ENCODE results near the gene UPK2. TPM values are rescaled to one million over a fixed set of nuclear protein-coding genes. Genes with fewer than 3 reads are reported as not detected.
A peak's percentile ranks its signal among the peaks of the same experiment; 100 is the strongest.

Gene UPK2
- total RNA-seq, 1 donor from 2014 or later: 2.2 TPM

- H3K4me1 Mint-ChIP-seq: peaks cover 83% of the 10 kb centered on the region
- H3K4me3 Mint-ChIP-seq: no peak overlapping the region
- no peak for TF ChIP-seq CTCF (IDR thresholded peaks at IDR 0.05; ENCODE audit: unreplicated experiment)
- no peaks in the 10 kb centered on the region for H3K36me3 Mint-ChIP-seq
- H3K27ac Mint-ChIP-seq: peak overlapping the region; percentile 98
- H3K9me3 Mint-ChIP-seq: no peaks in the 10 kb centered on the region
- no peak for DNase-seq (ENCODE audit: low spot score in 2 of 2, unreplicated experiment in 2 of 2)
- no peaks in the 10 kb centered on the region for H3K27me3 Mint-ChIP-seq (ENCODE audit: low read depth)
These were observed 42.5 kb upstream of the UPK2 start for GRCh38 chr11:118913411-118914125.

- H3K4me1 Mint-ChIP-seq: peaks cover 84% of the 10 kb centered on the region
- peak overlapping the region; percentile 98 for H3K27ac Mint-ChIP-seq
- H3K9me3 Mint-ChIP-seq: no peaks in the 10 kb centered on the region
- H3K27me3 Mint-ChIP-seq (ENCODE audit: low read depth): no peaks in the 10 kb centered on the region
- DNase-seq (ENCODE audit: low spot score in 2 of 2, unreplicated experiment in 2 of 2): no peak
- no peak for TF ChIP-seq CTCF (IDR thresholded peaks at IDR 0.05; ENCODE audit: unreplicated experiment)
- H3K36me3 Mint-ChIP-seq: no peaks in the 10 kb centered on the region
- H3K4me3 Mint-ChIP-seq: peak overlapping the region; percentile 15
These were observed 41.8 kb upstream of the UPK2 start for GRCh38 chr11:118914178-118914918.

GRCh38 chr11:118914987-118915386, 41.1 kb upstream of the UPK2 start:
- Mint-ChIP-seq H3K36me3 (no peaks in the 10 kb centered on the region), H3K4me3 (no peak overlapping the region), H3K27me3 (ENCODE audit: low read depth) (no peaks in the 10 kb centered on the region), H3K27ac (peak overlapping the region; percentile 98), H3K9me3 (no peaks in the 10 kb centered on the region), H3K4me1 (peaks cover 87% of the 10 kb centered on the region)
- no peak for DNase-seq (ENCODE audit: low spot score in 2 of 2, unreplicated experiment in 2 of 2)
- no peak for TF ChIP-seq CTCF (IDR thresholded peaks at IDR 0.05; ENCODE audit: unreplicated experiment)

GRCh38 chr11:118915396-118915795, 40.7 kb upstream of the UPK2 start:
- TF ChIP-seq CTCF (IDR thresholded peaks at IDR 0.05; ENCODE audit: unreplicated experiment): no peak
- Mint-ChIP-seq H3K9me3 (no peaks in the 10 kb centered on the region), H3K27ac (peak overlapping the region; percentile 98), H3K4me1 (peaks cover 91% of the 10 kb centered on the region), H3K4me3 (no peak overlapping the region), H3K36me3 (no peaks in the 10 kb centered on the region), H3K27me3 (ENCODE audit: low read depth) (no peaks in the 10 kb centered on the region)
- no peak for DNase-seq (ENCODE audit: low spot score in 2 of 2, unreplicated experiment in 2 of 2)

- Mint-ChIP-seq H3K4me3 (peak overlapping the region; percentile 42), H3K4me1 (peaks cover 94% of the 10 kb centered on the region), H3K27me3 (ENCODE audit: low read depth) (no peaks in the 10 kb centered on the region), H3K9me3 (no peaks in the 10 kb centered on the region), H3K27ac (peak overlapping the region; percentile 98), H3K36me3 (no peaks in the 10 kb centered on the region)
- DNase-seq (ENCODE audit: low spot score in 2 of 2, unreplicated experiment in 2 of 2): no peak
- TF ChIP-seq CTCF (IDR thresholded peaks at IDR 0.05; ENCODE audit: unreplicated experiment): no peak
These were observed 39.9 kb upstream of the UPK2 start for GRCh38 chr11:118915941-118916841.

Data from mesothelial cell of epicardium (in vitro differentiated cells).